ENCODE results near the gene VAMP2.

GRCh38 chr17:8192070-8192815 lies 29.5 kb upstream of the VAMP2 start:
- TF ChIP-seq CTCF (IDR thresholded peaks at IDR 0.05) (no peak), ZFX (IDR thresholded peaks at IDR 0.05; ENCODE audit: borderline replicate concordance) (no peak)

All from 22Rv1 (cell line).